GM12892 (cell line): ENCODE data around the gene TAF3.

ENCODE experiments used
- POLR2A ChIP-seq: IDR thresholded peaks from 2 replicates; pipeline ENCODE4 v1.6.1; 2011; ENCODE audit warnings: low read depth, low read length, control low read depth
- POLR2AphosphoS5 ChIP-seq: IDR thresholded peaks from 2 replicates; pipeline ENCODE4 v1.6.1; 2011; ENCODE audit warnings: low read depth, low read length, control low read depth

DNA sequence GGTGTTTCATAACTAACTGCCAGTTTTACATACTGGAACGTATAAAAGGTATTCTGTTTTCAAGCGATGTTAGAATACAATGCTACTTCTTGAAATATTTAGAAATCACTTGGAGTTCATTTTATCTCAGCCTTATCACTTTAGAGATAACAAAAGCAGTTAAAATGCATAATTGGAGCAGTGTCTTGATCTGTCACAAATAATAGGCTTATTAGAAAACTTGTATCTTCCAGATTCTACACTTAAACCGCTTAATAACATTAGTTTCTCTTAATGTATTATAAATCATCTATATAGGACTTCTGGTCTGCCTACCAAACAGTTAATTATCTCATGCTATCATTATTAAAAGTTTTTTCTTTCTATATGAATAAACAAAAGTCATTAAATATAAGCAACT lies 104.4 kb downstream of the TAF3 start:
- TF ChIP-seq POLR2A (no peak), POLR2AphosphoS5 (no peak)
